GM12801 (cell line): ENCODE measurements around the gene ABLIM1.

ENCODE experiments used
- CTCF ChIP-seq: IDR thresholded peaks from one replicate; pipeline ENCODE4 v1.5.1; 2011; ENCODE audit warnings: control low read depth; ENCODE audit not compliant: insufficient read length; ENCODE audit errors: extremely low read depth

ABLIM1 gene

GRCh38 chr10:114388275-114388674 is 269.8 kb downstream of the ABLIM1 start:
- no peak for TF ChIP-seq CTCF

- no peak for TF ChIP-seq CTCF
Observed at GRCh38 chr10:114387784-114388183, 270.3 kb downstream of the ABLIM1 start.

GRCh38 chr10:114386452-114386851 is 271.6 kb downstream of the ABLIM1 start:
- TF ChIP-seq CTCF: no peak

GRCh38 chr10:114385557-114385956 is 272.5 kb downstream of the ABLIM1 start:
- no peak for TF ChIP-seq CTCF

GRCh38 chr10:114384601-114385000 is 273.5 kb downstream of the ABLIM1 start:
- no peak for TF ChIP-seq CTCF

GRCh38 chr10:114384181-114384580 is 273.9 kb downstream of the ABLIM1 start:
- no peak for TF ChIP-seq CTCF
